Loucy (cell line): ENCODE measurements around the gene UQCRFS1.

Source experiments
- CTCF ChIP-seq: fragments of 200-600 bp; sonication (generic); conservative IDR thresholded peaks from 2 replicates; pipeline ENCODE4 v1.5.1; 2014; ENCODE audit warnings: mild to moderate bottlenecking, antibody characterized with exemption, low read length
- EZH2phosphoT487 ChIP-seq: fragments of 200-600 bp; IDR thresholded peaks from 2 replicates; pipeline ENCODE4 v1.6.1; 2018; ENCODE audit warnings: antibody characterized with exemption, mild to moderate bottlenecking, moderate library complexity, borderline replicate concordance

- no peak for TF ChIP-seq CTCF
- no peak for TF ChIP-seq EZH2phosphoT487
Measured at GRCh38 chr19:29193155-29193554, 19.8 kb downstream of the UQCRFS1 start.
